HG03457 (cell line): ENCODE results near the gene EFEMP1.

Source experiments
- ATAC-seq: cut with Tn5 transposase; IDR thresholded peaks from one replicate; pipeline ENCODE4 v1.9.1; 2021; ENCODE audit warnings: moderate number of reproducible peaks; ENCODE audit not compliant: unreplicated experiment

The EFEMP1 gene, protein sequence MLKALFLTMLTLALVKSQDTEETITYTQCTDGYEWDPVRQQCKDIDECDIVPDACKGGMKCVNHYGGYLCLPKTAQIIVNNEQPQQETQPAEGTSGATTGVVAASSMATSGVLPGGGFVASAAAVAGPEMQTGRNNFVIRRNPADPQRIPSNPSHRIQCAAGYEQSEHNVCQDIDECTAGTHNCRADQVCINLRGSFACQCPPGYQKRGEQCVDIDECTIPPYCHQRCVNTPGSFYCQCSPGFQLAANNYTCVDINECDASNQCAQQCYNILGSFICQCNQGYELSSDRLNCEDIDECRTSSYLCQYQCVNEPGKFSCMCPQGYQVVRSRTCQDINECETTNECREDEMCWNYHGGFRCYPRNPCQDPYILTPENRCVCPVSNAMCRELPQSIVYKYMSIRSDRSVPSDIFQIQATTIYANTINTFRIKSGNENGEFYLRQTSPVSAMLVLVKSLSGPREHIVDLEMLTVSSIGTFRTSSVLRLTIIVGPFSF

DNA sequence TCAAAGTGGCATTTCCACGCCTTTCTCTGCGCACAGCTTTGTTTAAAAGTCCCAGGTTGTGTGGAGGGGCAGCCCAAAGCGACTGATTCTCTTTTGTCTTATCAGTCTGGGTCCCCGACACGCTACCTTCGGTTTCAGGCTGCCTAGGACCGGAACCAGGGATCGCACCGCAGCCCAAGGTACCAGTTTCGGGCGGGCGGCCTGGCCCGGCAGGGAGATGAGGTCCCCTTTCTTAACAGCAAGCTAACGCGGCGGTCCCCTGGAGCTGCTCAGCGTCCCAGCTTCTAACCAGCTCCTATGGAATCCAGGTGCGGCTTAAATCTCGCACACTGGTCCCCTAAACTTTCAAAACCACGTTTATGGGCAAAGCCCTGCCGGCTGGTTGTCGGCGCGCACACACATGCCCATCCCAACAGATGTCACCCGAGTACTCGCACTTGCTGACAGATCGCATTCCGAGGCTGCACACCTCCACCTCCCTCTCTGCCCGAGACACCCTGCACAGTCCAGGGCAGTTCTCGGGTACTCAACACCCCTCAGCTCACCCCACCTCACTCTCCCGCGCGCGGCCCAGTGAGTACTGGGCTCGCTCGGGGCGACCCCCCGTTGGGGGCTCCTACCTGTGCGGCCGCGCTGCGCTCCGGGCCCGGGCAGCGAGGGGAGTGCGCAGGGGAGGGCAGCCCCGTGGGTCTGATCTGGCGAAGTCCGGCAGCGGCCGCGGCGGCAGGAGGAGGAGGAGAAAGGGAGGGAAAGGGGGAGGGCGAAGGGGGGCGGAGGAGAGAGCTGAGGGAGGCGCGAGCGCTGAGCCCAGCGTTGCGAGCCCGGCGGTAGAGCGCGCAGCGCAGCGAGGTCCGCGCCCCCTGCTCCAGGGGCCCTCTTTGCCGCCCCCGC, at the start of gene EFEMP1:
Gene EFEMP1, minus strand, starts transcription at position 692 of the 891 bp plus-strand sequence. CDS start 1,342 bp downstream, outside the sequence.
- ATAC-seq, result peak; percentile 57

- no peak for ATAC-seq
Observed at GRCh38 chr2:55970500-55970899, 46.9 kb upstream of the EFEMP1 start.

DNA sequence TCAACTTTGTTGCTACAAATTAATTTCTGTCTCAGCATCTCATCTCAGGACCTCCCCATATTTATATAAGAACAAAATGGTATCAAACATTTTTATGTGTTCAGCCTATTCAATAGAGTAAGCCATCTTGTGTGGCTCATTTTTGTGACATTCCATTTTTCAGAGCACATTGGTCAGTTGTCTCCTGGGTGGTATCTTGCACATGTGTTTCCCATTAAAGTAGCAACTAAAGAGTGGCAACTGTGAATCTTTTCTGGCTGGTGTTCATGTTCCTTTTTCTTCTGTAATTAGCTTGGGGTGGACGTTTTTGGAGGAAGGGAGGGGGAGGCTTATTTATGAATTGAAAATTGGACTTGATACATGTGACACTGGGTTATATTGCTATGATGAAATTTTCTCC, 45.4 kb upstream of the EFEMP1 start:
- ATAC-seq, result no peak

- no peak for ATAC-seq
Observed at GRCh38 chr2:55966401-55967118, 43.0 kb upstream of the EFEMP1 start.

GRCh38 chr2:55965966-55966365, 42.4 kb upstream of the EFEMP1 start:
- ATAC-seq, result no peak

- ATAC-seq, result no peak
Observed at GRCh38 chr2:55965276-55965675, 41.7 kb upstream of the EFEMP1 start.

- no peak for ATAC-seq
Observed at GRCh38 chr2:55962915-55963314, 39.3 kb upstream of the EFEMP1 start.

DNA sequence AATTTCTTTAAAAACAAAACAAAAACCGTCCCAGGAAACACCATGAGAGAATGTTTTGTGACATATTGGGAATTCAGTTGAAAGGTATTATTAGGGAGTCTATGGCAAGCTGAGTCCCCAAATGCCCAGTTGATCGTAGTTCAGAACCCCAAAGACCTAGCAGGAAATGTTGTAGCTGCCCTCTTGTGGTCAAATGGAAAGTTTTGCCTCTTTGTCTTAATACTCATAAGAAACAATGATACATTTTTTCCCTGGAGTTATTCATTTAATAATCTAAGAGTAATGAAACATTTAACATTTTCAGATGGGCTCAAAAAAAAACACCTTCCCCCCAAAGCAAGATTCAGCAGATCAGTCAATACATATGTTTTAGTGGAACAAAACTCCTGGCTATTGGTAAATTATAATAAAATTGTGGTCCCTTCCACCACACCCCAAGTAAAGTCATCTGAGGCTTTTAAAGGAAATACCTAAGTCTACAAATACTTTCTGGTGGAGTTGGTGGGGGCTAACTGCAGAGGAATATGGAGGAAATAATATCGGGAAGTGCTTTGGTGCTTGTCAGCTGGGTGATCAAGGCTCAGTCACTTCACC, 37.8 kb upstream of the EFEMP1 start:
- no peak for ATAC-seq

DNA sequence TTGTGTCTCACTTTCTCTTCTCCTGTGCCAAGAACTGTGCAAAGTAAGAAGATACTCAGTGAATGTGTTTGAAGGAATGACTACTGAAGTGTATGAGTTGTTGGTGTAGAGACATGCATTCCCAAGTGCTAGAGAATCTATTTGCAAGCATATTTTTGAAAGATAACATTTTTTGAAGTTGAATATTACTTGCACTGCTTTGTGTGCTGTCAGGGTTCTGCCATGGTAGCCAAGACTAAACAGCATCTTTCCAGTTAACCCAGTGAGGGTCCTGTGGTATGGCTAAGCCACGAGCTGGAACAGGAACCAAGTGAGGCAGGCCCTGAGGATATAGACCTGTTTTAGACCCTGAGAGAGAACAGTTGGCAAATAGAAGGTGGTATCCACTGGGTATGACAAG, 35.2 kb upstream of the EFEMP1 start:
- no peak for ATAC-seq

GRCh38 chr2:55957142-55957541, 33.6 kb upstream of the EFEMP1 start:
- ATAC-seq, result no peak

DNA sequence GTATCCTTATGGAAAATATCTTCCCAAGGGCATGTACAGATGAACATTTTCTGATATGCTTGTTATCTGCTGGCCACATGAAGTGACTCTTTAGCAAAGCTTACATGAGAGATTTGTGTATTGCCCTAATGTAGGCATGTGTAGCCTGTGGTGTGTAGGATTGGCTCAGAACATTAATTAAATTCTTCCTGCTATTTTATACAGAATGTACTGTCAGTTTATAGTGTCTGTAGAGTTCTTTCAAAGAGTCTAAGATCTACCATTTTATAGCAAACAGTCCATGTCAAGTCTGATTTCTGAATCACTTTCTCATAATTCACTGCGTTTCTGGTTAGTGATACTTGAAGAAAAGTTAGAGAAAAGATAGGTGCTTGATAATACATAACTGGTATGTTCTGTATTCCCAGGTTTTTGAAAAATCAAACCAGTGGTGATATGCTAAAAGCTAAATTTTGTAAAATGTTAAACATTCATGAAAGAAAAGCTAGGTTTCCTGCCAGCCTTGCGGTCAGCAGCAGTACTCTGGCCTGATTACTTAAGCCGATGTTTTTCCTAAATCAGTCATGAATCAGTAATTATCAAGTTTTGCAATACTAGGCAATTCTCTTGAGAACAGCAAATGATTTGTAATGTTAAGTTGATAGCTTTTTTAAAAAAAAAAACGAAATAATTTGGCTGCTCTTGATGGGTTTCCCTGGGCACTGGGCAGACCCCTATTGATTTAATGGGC, 30.9 kb upstream of the EFEMP1 start:
- no peak for ATAC-seq

DNA sequence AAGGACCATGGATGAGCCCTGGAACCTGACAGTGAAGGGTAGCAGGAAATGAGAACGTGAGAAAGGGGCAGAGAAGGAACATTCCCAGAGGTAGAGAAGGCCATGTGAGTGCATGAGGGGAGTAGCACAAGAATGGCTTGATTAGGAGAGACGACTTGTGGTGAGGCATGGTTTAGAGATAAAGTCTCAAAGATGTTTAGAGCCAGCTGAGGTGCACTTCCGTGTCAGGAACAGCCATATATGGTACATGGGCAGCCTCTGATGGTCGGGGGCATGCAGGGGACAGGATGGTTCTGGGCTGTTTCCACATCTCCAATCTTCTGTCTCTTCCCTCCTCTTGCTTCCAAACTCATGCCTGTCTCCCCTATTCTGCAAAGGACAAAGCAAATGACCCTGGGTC, 28.8 kb upstream of the EFEMP1 start:
- no peak for ATAC-seq

- no peak for ATAC-seq
Observed at GRCh38 chr2:55951533-55951932, 28.0 kb upstream of the EFEMP1 start.

- ATAC-seq, result no peak
Observed at GRCh38 chr2:55949613-55950012, 26.0 kb upstream of the EFEMP1 start.

GRCh38 chr2:55949211-55949610, 25.6 kb upstream of the EFEMP1 start:
- ATAC-seq, result no peak

- no peak for ATAC-seq
Observed at GRCh38 chr2:55948176-55948923, 24.8 kb upstream of the EFEMP1 start.

GRCh38 chr2:55947752-55948151, 24.2 kb upstream of the EFEMP1 start:
- no peak for ATAC-seq

DNA sequence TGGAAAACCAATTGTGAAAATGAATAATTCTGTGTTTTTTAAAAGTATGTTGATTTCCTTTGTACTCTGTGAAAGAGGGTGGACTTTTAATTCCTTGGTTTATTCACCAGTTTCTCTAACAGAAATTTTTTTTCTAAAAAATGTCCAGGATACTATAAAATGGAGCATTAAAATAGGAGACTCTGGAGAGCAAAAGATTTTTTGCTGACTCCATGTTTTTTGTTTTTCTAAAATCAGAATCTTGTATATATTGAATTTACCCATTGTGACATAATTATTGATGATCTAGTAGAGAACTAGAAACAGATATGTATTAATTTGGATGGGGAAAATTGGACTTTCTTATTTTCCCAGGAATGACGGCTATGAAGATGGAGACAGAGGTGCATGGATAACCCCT, 23.2 kb upstream of the EFEMP1 start:
- no peak for ATAC-seq

GRCh38 chr2:55943466-55943865, 19.9 kb upstream of the EFEMP1 start:
- no peak for ATAC-seq
